ENCODE results near the gene TAMM41. TPM values are rescaled to one million over a fixed set of nuclear protein-coding genes. Genes with fewer than 3 reads are reported as not detected.

The TAMM41 gene
- total RNA-seq (2012; rRNA removed) (3.9 and 4.3 TPM in 2 replicates), polyA plus RNA-seq (2012; rRNA removed) (15.9 and 25.7 TPM in 2 replicates), Bru-seq, nascent RNA (percentile 82 among the genes with signal in this experiment), BruChase-seq, experiment 1, labeled RNA remaining after a 6-hour chase (percentile 89 among the genes with signal in this experiment), BruChase-seq, experiment 2, labeled RNA remaining after a 2-hour chase (percentile 91 among the genes with signal in this experiment)
- 6.4 and 8.7 TPM in 2 replicates for polyA plus RNA-seq (2012; cell fraction: cytosol; rRNA removed)
- polyA plus RNA-seq (2012; cell fraction: nucleus; rRNA removed; ENCODE audit: low replicate concordance) = 20.2 and 21.1 TPM in 2 replicates
- long read RNA-seq, transcript TAMM41-206 (8 exons, 1,213 nt) = major isoform, 5 of 9 reads
- long read RNA-seq, partial matches to known transcripts = 0 of 9 reads
- long read RNA-seq, other reads (novel, unspliced or antisense) = 3 of 9 reads

GRCh38 chr3:11846281-11847266 lies at the start of gene TAMM41:
TAMM41 (minus strand) TSS chr3:11846885; CDS start chr3:11846636, 249 bp downstream.
- H4K91ac ChIP-seq (ENCODE audit: insufficient read depth, low read depth, low read length) = peak within 1 kb of the TSS; percentile 81
- in situ Hi-C loops (cut with MboI; ENCODE audit: low sequenced_read_pairs) = no loop called here
- no peaks in the 10 kb centered on the region for H3K9me3 ChIP-seq (ENCODE audit: control insufficient read depth, insufficient read depth, low read length)
- H3K79me1 ChIP-seq (ENCODE audit: low read depth in 1 of 2, low read length in 2 of 2) = peaks cover 15 to 32% of the 10 kb centered on the region in 2 experiments; a peak in 3 of 4 replicates
- H2AK5ac ChIP-seq (ENCODE audit: low read depth, low read length) = peak within 1 kb of the TSS; percentile 87
- ATAC-seq (ENCODE audit: low read depth) (peak; percentile 100), DNase-seq (peak; percentile 87)
- H3K56ac ChIP-seq (ENCODE audit: extremely low read depth, insufficient read depth, low read length) = peak within 1 kb of the TSS; percentile 89
- H2BK20ac ChIP-seq (ENCODE audit: low read depth, low read length) = peak within 1 kb of the TSS; percentile 6; the same call in 1 of the 2 replicates
- peaks cover 12% of the 10 kb centered on the region for H3K36me3 ChIP-seq (ENCODE audit: control insufficient read depth, insufficient read depth, low read length)
- H3K4me3 ChIP-seq (ENCODE audit: insufficient read depth, low read depth, low read length) = peak within 1 kb of the TSS; percentile 89
- peak within 1 kb of the TSS; percentile 60; the same call in 1 of the 2 replicates for H2BK120ac ChIP-seq (ENCODE audit: low read depth, low read length)
- no peaks in the 10 kb centered on the region; the same call in 1 of the 2 replicates for H4K20me1 ChIP-seq (ENCODE audit: insufficient read depth, low read length)
- intact Hi-C loops (cut with micrococcal nuclease) = loop anchor here (5.0 kb wide), 1 partner anchor 331 kb away; no protein-coding TSS in a partner anchor
- peaks cover 2% of the 10 kb centered on the region; the same call in 1 of the 2 replicates for H3K27me3 ChIP-seq (ENCODE audit: control insufficient read depth, insufficient read depth, low read length)
- H3K9ac ChIP-seq (ENCODE audit: low read depth, low read length) = peak within 1 kb of the TSS; percentile 98
- peak within 1 kb of the TSS; percentile 79 to 97 for H4K8ac ChIP-seq (ENCODE audit: low read depth in 2 of 2, low read length in 2 of 2)
- ChIA-PET CTCF (no interaction called here), POLR2A (ENCODE audit: unreplicated experiment) (no interaction called here)
- peak within 1 kb of the TSS; percentile 78 for H3K23ac ChIP-seq (ENCODE audit: low read depth, low read length)
- H2AFZ ChIP-seq (replicated peaks; ENCODE audit: low read length, poor library complexity) = peak within 1 kb of the TSS; percentile 98
- peak within 1 kb of the TSS; percentile 81 for H4K5ac ChIP-seq (ENCODE audit: low read depth, low read length)
- peak within 1 kb of the TSS; percentile 94 for H3K27ac ChIP-seq (ENCODE audit: insufficient read depth, low read length)
- WGBS, 2 experiments (ENCODE audit: extremely low coverage in 2 of 2, insufficient read length in 1 of 2) = 0% methylated on average over 25 of the region's 71 CpGs; no CpG with 5 or more reads in 1 of the 2 experiments
- peak within 1 kb of the TSS; percentile 94 for H3K14ac ChIP-seq (replicated peaks; ENCODE audit: low read depth, low read length)
- H3K9me1 ChIP-seq (ENCODE audit: insufficient read depth, low read length) = no peaks in the 10 kb centered on the region; the same call in 1 of the 2 replicates
- dilution Hi-C loops (cut with HindIII; ENCODE audit: low sequenced_read_pairs, unreplicated experiment) = no loop called here
- peak within 1 kb of the TSS; percentile 94 for H3K4ac ChIP-seq (ENCODE audit: low read depth, low read length)
- H2BK15ac ChIP-seq (ENCODE audit: low read depth, low read length) = no peak within 1 kb of the TSS
- no TSS peak for BruUV-seq (replicated peaks)
- H2AK9ac ChIP-seq (replicated peaks; ENCODE audit: low read depth, low read length, poor library complexity) = peak within 1 kb of the TSS; percentile 95
- peak within 1 kb of the TSS; percentile 80 for H3K4me2 ChIP-seq (ENCODE audit: low read depth, low read length)
- H3K18ac ChIP-seq (ENCODE audit: low read depth, low read length) = peak within 1 kb of the TSS; percentile 74
- peak within 1 kb of the TSS; percentile 81 for H2BK5ac ChIP-seq (ENCODE audit: low read depth, low read length, poor library complexity, severe bottlenecking)
- peaks cover 5% of the 10 kb centered on the region for H3K4me1 ChIP-seq (ENCODE audit: control insufficient read depth, insufficient read depth, low read length)
- TF ChIP-seq, protein P1, sequence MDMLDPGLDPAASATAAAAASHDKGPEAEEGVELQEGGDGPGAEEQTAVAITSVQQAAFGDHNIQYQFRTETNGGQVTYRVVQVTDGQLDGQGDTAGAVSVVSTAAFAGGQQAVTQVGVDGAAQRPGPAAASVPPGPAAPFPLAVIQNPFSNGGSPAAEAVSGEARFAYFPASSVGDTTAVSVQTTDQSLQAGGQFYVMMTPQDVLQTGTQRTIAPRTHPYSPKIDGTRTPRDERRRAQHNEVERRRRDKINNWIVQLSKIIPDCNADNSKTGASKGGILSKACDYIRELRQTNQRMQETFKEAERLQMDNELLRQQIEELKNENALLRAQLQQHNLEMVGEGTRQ (IDR thresholded peaks at IDR 0.05; ENCODE audit: low read depth, low read length) = peak; percentile 66
- no peak for TF ChIP-seq CEBPB (IDR thresholded peaks at IDR 0.05; ENCODE audit: low read depth, low read length)
- peak; percentile 46; the same call in 1 of the 2 replicates for TF ChIP-seq MAZ (IDR thresholded peaks at IDR 0.05; ENCODE audit: borderline replicate concordance, low read depth, low read length)
- no peak for TF ChIP-seq CHD1 (IDR thresholded peaks at IDR 0.05; ENCODE audit: low read depth, low read length)
- TF ChIP-seq, protein P2, sequence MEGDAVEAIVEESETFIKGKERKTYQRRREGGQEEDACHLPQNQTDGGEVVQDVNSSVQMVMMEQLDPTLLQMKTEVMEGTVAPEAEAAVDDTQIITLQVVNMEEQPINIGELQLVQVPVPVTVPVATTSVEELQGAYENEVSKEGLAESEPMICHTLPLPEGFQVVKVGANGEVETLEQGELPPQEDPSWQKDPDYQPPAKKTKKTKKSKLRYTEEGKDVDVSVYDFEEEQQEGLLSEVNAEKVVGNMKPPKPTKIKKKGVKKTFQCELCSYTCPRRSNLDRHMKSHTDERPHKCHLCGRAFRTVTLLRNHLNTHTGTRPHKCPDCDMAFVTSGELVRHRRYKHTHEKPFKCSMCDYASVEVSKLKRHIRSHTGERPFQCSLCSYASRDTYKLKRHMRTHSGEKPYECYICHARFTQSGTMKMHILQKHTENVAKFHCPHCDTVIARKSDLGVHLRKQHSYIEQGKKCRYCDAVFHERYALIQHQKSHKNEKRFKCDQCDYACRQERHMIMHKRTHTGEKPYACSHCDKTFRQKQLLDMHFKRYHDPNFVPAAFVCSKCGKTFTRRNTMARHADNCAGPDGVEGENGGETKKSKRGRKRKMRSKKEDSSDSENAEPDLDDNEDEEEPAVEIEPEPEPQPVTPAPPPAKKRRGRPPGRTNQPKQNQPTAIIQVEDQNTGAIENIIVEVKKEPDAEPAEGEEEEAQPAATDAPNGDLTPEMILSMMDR (conservative IDR thresholded peaks at IDR 0.05; ENCODE audit: low read depth, low read length) = peak; percentile 80
- TF ChIP-seq RAD21 (IDR thresholded peaks at IDR 0.05; ENCODE audit: low read length) = peak; percentile 37
- TF ChIP-seq, protein P3, sequence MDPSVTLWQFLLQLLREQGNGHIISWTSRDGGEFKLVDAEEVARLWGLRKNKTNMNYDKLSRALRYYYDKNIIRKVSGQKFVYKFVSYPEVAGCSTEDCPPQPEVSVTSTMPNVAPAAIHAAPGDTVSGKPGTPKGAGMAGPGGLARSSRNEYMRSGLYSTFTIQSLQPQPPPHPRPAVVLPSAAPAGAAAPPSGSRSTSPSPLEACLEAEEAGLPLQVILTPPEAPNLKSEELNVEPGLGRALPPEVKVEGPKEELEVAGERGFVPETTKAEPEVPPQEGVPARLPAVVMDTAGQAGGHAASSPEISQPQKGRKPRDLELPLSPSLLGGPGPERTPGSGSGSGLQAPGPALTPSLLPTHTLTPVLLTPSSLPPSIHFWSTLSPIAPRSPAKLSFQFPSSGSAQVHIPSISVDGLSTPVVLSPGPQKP (IDR thresholded peaks at IDR 0.05; ENCODE audit: borderline replicate concordance, low read depth, low read length) = no peak
- TF ChIP-seq RFX5 (IDR thresholded peaks at IDR 0.05; ENCODE audit: low read depth, low read length) = no peak
- TF ChIP-seq BHLHE40 (IDR thresholded peaks at IDR 0.05; ENCODE audit: low read depth, low read length) = 0 out of 2 replicates have a peak, but pooled peaks have one; percentile 46
